Endothelial cell of umbilical vein (primary cell): ENCODE measurements around the gene RCOR1. TPM values are rescaled to one million over a fixed set of nuclear protein-coding genes. Genes with fewer than 3 reads are reported as not detected.

Experiments
- BruUV-seq: library from RNA; stranded (reverse); fragments of 400-500 nt; replicated peaks from 2 replicates; lab custom pipeline; 2021; lab: Mats Ljungman, UMichigan
- CTCF ChIA-PET: fragments of 300-600, 350-600 bp; sonication (Branson Sonifier 250); formaldehyde crosslinking; loops from one replicate; lab custom pipeline; 2021; ENCODE audit warnings: antibody characterized with exemption, inconsistent platforms; lab: Charles Lee
- POLR2A ChIA-PET: fragments of 300-600, 350-600 bp; sonication (Branson Sonifier 250); formaldehyde crosslinking; loops from one replicate; lab custom pipeline; 2021; ENCODE audit warnings: antibody characterized with exemption, inconsistent platforms; lab: Charles Lee
- DNase-seq: peaks from one replicate; pipeline ENCODE4 v3.0.0-alpha.2; 2011; ENCODE audit warnings: low read depth, low spot score
- FAIRE-seq: peaks from 2 replicates; lab custom pipeline; 2011; peaks lifted over from hg19 to GRCh38; lab: Jason Lieb, UNC
- H2AFZ ChIP-seq: 2 replicates; pipeline ENCODE4 v1.6.0; 2012; ENCODE audit warnings: low read depth, low read length, control low read depth, inconsistent platforms
- H3K27ac ChIP-seq: 2 replicates; pipeline ENCODE4 v1.5.1; 2011; ENCODE audit warnings: low read depth, mild to moderate bottlenecking, control low read depth, low read length, moderate library complexity; ENCODE audit not compliant: insufficient read depth
- H3K27me3 ChIP-seq, 2 experiments: 2 replicates each; pipeline versions ENCODE4 v1.6.0 to v1.6.1; 2011; ENCODE audit warnings: low read length in 2 of 2, mixed read lengths in 1 of 2; ENCODE audit not compliant: control insufficient read depth in 2 of 2, insufficient read depth in 2 of 2
- H3K36me3 ChIP-seq, 2 experiments: 2 replicates in 1 of 2; 3 replicates in 1 of 2; pipeline ENCODE4 v1.5.1; 2011; ENCODE audit warnings: low read length in 2 of 2, mild to moderate bottlenecking in 1 of 2, moderate library complexity in 1 of 2; ENCODE audit not compliant: control insufficient read depth in 2 of 2, insufficient read depth in 2 of 2; ENCODE audit errors: extremely low read depth in 1 of 2
- H3K4me1 ChIP-seq: 3 replicates; pipeline ENCODE4 v1.5.1; 2011; ENCODE audit warnings: mild to moderate bottlenecking, low read length; ENCODE audit not compliant: control insufficient read depth, insufficient read depth; ENCODE audit errors: extremely low read depth
- H3K4me2 ChIP-seq: 2 replicates; pipeline ENCODE4 v1.6.1; 2011; ENCODE audit warnings: low read length, control low read depth, mixed read lengths; ENCODE audit not compliant: insufficient read depth
- H3K4me3 ChIP-seq, 3 experiments: fragments of 200-600 bp in 1 of 3; sonication (generic), shearing (Covaris generic) in 1 of 3; replicated peaks in 1 of 3; 2 replicates each; pipeline ENCODE4 v1.5.1; 2011 to 2016; ENCODE audit warnings: control low read depth in 3 of 3, low read length in 3 of 3, mild to moderate bottlenecking in 2 of 3, inconsistent platforms in 1 of 3, low read depth in 1 of 3, moderate library complexity in 1 of 3; ENCODE audit not compliant: insufficient read depth in 1 of 3
- H3K79me2 ChIP-seq: 2 replicates; pipeline ENCODE4 v1.6.0; 2012; ENCODE audit warnings: low read length, inconsistent platforms; ENCODE audit not compliant: control insufficient read depth, insufficient read depth
- H3K9ac ChIP-seq: replicated peaks from 2 replicates; pipeline ENCODE3; 2011; ENCODE audit warnings: low read length, control low read depth; ENCODE audit not compliant: insufficient read depth; ENCODE audit errors: extremely low read depth
- H3K9me1 ChIP-seq: replicated peaks from 3 replicates; pipeline ENCODE4 v1.6.0; 2011; ENCODE audit warnings: mild to moderate bottlenecking, low read length; ENCODE audit not compliant: control insufficient read depth, insufficient read depth; ENCODE audit errors: extremely low read depth
- H3K9me3 ChIP-seq: replicated peaks from 2 replicates; pipeline ENCODE4 v1.5.1; 2012; ENCODE audit warnings: low read length, inconsistent platforms; ENCODE audit not compliant: control insufficient read depth, insufficient read depth
- H4K20me1 ChIP-seq: replicated peaks from 2 replicates; pipeline ENCODE3; 2011; ENCODE audit warnings: mild to moderate bottlenecking, low read length; ENCODE audit not compliant: control insufficient read depth, insufficient read depth; ENCODE audit errors: extremely low read depth
- FOS ChIP-seq: IDR thresholded peaks from 2 replicates; pipeline ENCODE4 v1.6.1; 2011; ENCODE audit warnings: mild to moderate bottlenecking, low read length, moderate library complexity, borderline replicate concordance; ENCODE audit not compliant: insufficient read depth
- GATA2 ChIP-seq: IDR thresholded peaks from 2 replicates; pipeline ENCODE4 v1.7.0; 2011; ENCODE audit warnings: low read depth, mild to moderate bottlenecking, moderate library complexity, mixed read lengths, low read length; ENCODE audit not compliant: insufficient read length, insufficient read depth
- JUN ChIP-seq: IDR thresholded peaks from 2 replicates; pipeline ENCODE4 v1.6.1; 2011; ENCODE audit warnings: borderline replicate concordance, low read depth; ENCODE audit not compliant: insufficient read length, insufficient read depth
- MYC ChIP-seq: IDR thresholded peaks from one replicate; pipeline ENCODE4 v1.6.1; 2011; ENCODE audit warnings: mild to moderate bottlenecking, low read depth, low read length
- POLR2AphosphoS5 ChIP-seq: IDR thresholded peaks from 2 replicates; pipeline ENCODE4 v1.6.1; 2012; ENCODE audit warnings: low read depth, mild to moderate bottlenecking, control low read depth, low read length, moderate library complexity; ENCODE audit not compliant: insufficient read depth
- dilution Hi-C: fragments of 300-500 bp; cut with MboI; formaldehyde crosslinking; loops from one replicate; pipeline ENCODE4 v1.15.0; 2019; ENCODE audit warnings: low sequenced_read_pairs; ENCODE audit not compliant: extremely low pct_ligation_motif_present
- intact Hi-C: fragments of 100-400 bp; cut with micrococcal nuclease; formaldehyde crosslinking; loops from one replicate; pipeline ENCODE4 v1.10.0; 2022
- polyA plus RNA-seq, 4 experiments: library from polyadenylated mRNA; depleted of rRNA in 3 of 4; stranded (reverse) in 3 of 4; unstranded in 1 of 4; fragments of >200 nt; gene quantifications; 2 replicates each; pipeline versions ENCODE4 v1.2.1 to v1.2.3, GENCODE V29; 2011 to 2012; ENCODE audit warnings: missing spikeins in 1 of 4
- total RNA-seq: library from RNA; stranded (reverse); gene quantifications from 2 replicates; pipeline ENCODE4 v1.2.3, GENCODE V29; 2021
- TF ChIP-seq, protein P1 (sequence below): IDR thresholded peaks from 2 replicates; pipeline ENCODE4 v1.6.1; 2011; ENCODE audit not compliant: insufficient read depth, insufficient read length
- TF ChIP-seq, protein P2 (sequence below), 2 donors: IDR thresholded peaks; 1 replicate in 1 of 2; 2 replicates in 1 of 2; pipeline ENCODE4 v1.5.1; 2011; ENCODE audit warnings: low read length in 2 of 2, mild to moderate bottlenecking in 2 of 2, moderate library complexity in 2 of 2, control low read depth in 1 of 2, inconsistent platforms in 1 of 2, low read depth in 1 of 2; ENCODE audit not compliant: insufficient read depth in 1 of 2; ENCODE audit errors: extremely low read depth in 1 of 2

RCOR1 gene
- total and polyA plus RNA-seq, 2 donors (not counting 3 experiments of a cell fraction or from before 2014, with no cell fraction given) = 15.6 to 32.2 TPM

DNA sequence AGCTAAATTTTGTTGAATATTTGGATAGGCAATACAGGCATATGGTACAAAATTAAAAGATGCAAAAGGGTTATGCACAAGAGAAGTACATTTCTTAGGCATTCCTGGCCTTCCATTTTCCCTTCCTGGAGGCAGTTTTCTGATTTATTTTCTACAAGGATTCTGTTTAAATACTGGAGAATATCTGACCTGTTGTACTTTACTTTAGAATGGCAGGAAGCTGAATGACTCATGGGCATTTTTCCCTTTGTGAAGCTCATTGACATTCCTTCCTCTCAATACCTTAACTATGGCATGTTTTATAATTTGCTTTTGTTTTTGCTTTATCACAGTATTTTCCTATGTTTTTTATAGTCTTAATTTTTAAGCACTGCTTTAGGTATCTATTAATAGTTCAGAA is 62.7 kb downstream of the RCOR1 start:
- CTCF ChIA-PET = interaction anchor here (0.6 to 1.9 kb wide), 14 partner anchors 8 to 217 kb away, joined by 3 to 11 read pairs (median 4); no protein-coding TSS in a partner anchor
- Histone ChIP-seq H3K4me1 (peaks cover 20% of the 10 kb centered on the region), H3K79me2 (peaks cover 68% of the 10 kb centered on the region), H2AFZ (no peak overlapping the region), H3K9me1 (no peaks in the 10 kb centered on the region), H3K9me3 (no peaks in the 10 kb centered on the region), H3K4me2 (peak overlapping the region; percentile 97), H3K27me3 (no peaks in the 10 kb centered on the region), H3K4me3 (peak overlapping the region in 1 of 3 experiments; percentile 51), H3K9ac (peak overlapping the region; percentile 68), H3K36me3 (no peaks in the 10 kb centered on the region), H3K27ac (peak overlapping the region; percentile 97), H4K20me1 (no peaks in the 10 kb centered on the region)
- BruUV-seq = no TSS peak
- dilution Hi-C loops = no loop called here
- POLR2A ChIA-PET = interaction anchor here (0.9 kb wide), 1 partner anchor 26 kb away, joined by 5 read pairs; no protein-coding TSS in a partner anchor
- DNase-seq (peak; percentile 92), FAIRE-seq (peak; percentile 85)
- TF ChIP-seq POLR2AphosphoS5 (peak; percentile 50), JUN (peak; percentile 92), FOS (peak; percentile 92)
- TF ChIP-seq, protein P1, sequence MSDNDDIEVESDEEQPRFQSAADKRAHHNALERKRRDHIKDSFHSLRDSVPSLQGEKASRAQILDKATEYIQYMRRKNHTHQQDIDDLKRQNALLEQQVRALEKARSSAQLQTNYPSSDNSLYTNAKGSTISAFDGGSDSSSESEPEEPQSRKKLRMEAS = no peak
- intact Hi-C loops = loop anchor here (1.0 to 10.0 kb wide), 3 partner anchors 26 to 130 kb away; partner anchors contain the start of gene RCOR1

DNA sequence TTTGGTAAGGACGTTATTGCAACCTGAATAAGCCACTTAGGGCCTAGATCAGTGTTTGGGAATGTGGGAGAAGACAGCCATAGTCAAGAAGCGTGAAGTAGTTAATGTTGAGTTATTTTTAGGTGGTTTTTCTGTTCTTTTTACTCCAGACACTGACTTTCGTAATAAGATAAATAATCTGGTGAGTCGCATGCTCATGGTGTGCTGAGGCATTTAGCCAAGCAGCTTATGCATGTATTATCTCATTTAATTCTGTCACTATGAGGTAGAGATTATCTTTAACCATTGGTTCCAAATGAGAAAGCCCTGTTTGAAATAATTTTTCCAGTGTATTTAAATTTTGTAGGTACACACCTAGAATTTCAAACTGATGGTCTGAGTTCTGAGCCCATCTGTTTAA is 67.3 kb downstream of the RCOR1 start:
- no peaks in the 10 kb centered on the region for H3K9me1 ChIP-seq
- dilution Hi-C loops = no loop called here
- H3K4me3 ChIP-seq = no peak overlapping the region
- no peaks in the 10 kb centered on the region for H4K20me1 ChIP-seq
- H3K79me2 ChIP-seq = peaks cover 80% of the 10 kb centered on the region
- H3K9me3 ChIP-seq = no peaks in the 10 kb centered on the region
- BruUV-seq = no TSS peak
- ChIA-PET POLR2A (no interaction called here), CTCF (interaction anchor here (0.6 to 1.3 kb wide), 3 partner anchors 11 to 136 kb away, joined by 3 read pairs; no protein-coding TSS in a partner anchor)
- DNase-seq (no peak), FAIRE-seq (no peak)
- TF ChIP-seq MYC = no peak
- TF ChIP-seq, protein P1 = no peak
- no peak for TF ChIP-seq POLR2AphosphoS5
- TF ChIP-seq GATA2 = no peak
- no peak for TF ChIP-seq FOS
- no peak for TF ChIP-seq JUN
- TF ChIP-seq, protein P2, sequence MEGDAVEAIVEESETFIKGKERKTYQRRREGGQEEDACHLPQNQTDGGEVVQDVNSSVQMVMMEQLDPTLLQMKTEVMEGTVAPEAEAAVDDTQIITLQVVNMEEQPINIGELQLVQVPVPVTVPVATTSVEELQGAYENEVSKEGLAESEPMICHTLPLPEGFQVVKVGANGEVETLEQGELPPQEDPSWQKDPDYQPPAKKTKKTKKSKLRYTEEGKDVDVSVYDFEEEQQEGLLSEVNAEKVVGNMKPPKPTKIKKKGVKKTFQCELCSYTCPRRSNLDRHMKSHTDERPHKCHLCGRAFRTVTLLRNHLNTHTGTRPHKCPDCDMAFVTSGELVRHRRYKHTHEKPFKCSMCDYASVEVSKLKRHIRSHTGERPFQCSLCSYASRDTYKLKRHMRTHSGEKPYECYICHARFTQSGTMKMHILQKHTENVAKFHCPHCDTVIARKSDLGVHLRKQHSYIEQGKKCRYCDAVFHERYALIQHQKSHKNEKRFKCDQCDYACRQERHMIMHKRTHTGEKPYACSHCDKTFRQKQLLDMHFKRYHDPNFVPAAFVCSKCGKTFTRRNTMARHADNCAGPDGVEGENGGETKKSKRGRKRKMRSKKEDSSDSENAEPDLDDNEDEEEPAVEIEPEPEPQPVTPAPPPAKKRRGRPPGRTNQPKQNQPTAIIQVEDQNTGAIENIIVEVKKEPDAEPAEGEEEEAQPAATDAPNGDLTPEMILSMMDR (IDR thresholded peaks at IDR 0.05; ENCODE audit: extremely low read depth in 1 of 2, insufficient read depth in 1 of 2, low read depth in 1 of 2, low read length in 2 of 2) = no peak
- peaks cover 13% of the 10 kb centered on the region for H3K4me1 ChIP-seq
- H3K4me2 ChIP-seq = no peak overlapping the region
- no peak overlapping the region for H2AFZ ChIP-seq
- H3K36me3 ChIP-seq = no peaks in the 10 kb centered on the region
- intact Hi-C loops = loop anchor here (10.0 kb wide), 1 partner anchor 135 kb away; no protein-coding TSS in a partner anchor
- H3K27ac ChIP-seq = no peak overlapping the region
- H3K9ac ChIP-seq = no peak overlapping the region
- H3K27me3 ChIP-seq = no peaks in the 10 kb centered on the region
